Muscle of leg (tissue), 11 donors: ENCODE measurements around the gene DHX15. TPM values are rescaled to one million over a fixed set of nuclear protein-coding genes. Genes with fewer than 3 reads are reported as not detected.

Experiments
- DNase-seq: peaks from one replicate; pipeline ENCODE4 v3.0.0; 2013
- H3K27ac ChIP-seq: one replicate; pipeline ENCODE4 v1.5.1; 2013; ENCODE audit warnings: mild to moderate bottlenecking, low read length, control low read depth
- H3K27me3 ChIP-seq: one replicate; pipeline ENCODE4 v1.6.1; 2013; ENCODE audit warnings: low read length; ENCODE audit not compliant: control insufficient read depth, insufficient read depth
- H3K36me3 ChIP-seq: one replicate; pipeline ENCODE4 v1.6.1; 2013; ENCODE audit warnings: low read length; ENCODE audit not compliant: control insufficient read depth, insufficient read depth
- H3K4me1 ChIP-seq: one replicate; pipeline ENCODE4 v1.6.1; 2013; ENCODE audit warnings: low read length; ENCODE audit not compliant: control insufficient read depth, insufficient read depth
- H3K4me3 ChIP-seq: one replicate; pipeline ENCODE4 v1.5.1; 2013; ENCODE audit warnings: low read length, control low read depth
- H3K9me3 ChIP-seq: replicated peaks from 2 replicates; pipeline ENCODE4 v1.6.1; 2013; ENCODE audit warnings: low read depth, low read length; ENCODE audit not compliant: control insufficient read depth
- WGBS: methylation state at CpG from one replicate; pipeline ENCODE4 v1.1.5; 2013; ENCODE audit warnings: missing lambda C conversion rate; ENCODE audit not compliant: insufficient coverage; 5-methylcytosine and 5-hydroxymethylcytosine counted together
- polyA plus RNA-seq, 8 donors: library from polyadenylated mRNA; unstranded; fragments of 120-200 nt; gene quantifications; one replicate each; pipeline versions ENCODE4 v1.2.1 to v1.2.3, GENCODE V29; 2013; ENCODE audit warnings: inconsistent platforms in 1 of 8, low replicate concordance in 1 of 8; ENCODE audit not compliant: insufficient read length in 8 of 8, insufficient read depth in 1 of 8
- total RNA-seq: library from RNA; stranded (reverse); fragments of 120-200 nt; gene quantifications from one replicate; pipeline ENCODE4 v1.2.4, GENCODE V29; 2013

Gene DHX15
- total and polyA plus RNA-seq, 9 donors = 97.5 to 134 (median 113) TPM

- no peak for DNase-seq
- WGBS = 65% methylated on average over 2 of the region's 3 CpGs
- Histone ChIP-seq H3K4me1 (no peaks in the 10 kb centered on the region), H3K27me3 (no peaks in the 10 kb centered on the region), H3K4me3 (no peak overlapping the region), H3K9me3 (no peaks in the 10 kb centered on the region), H3K36me3 (no peaks in the 10 kb centered on the region), H3K27ac (no peak overlapping the region)
Observed at GRCh38 chr4:24613502-24613901, 29.1 kb upstream of the DHX15 start.

GRCh38 chr4:24611575-24611974 is 27.2 kb upstream of the DHX15 start:
- no peak for DNase-seq
- Histone ChIP-seq H3K4me1 (no peaks in the 10 kb centered on the region), H3K9me3 (no peaks in the 10 kb centered on the region), H3K27me3 (no peaks in the 10 kb centered on the region), H3K27ac (no peak overlapping the region), H3K4me3 (no peak overlapping the region), H3K36me3 (no peaks in the 10 kb centered on the region)
- 83% methylated on average over 8 of the region's 11 CpGs for WGBS

DNA sequence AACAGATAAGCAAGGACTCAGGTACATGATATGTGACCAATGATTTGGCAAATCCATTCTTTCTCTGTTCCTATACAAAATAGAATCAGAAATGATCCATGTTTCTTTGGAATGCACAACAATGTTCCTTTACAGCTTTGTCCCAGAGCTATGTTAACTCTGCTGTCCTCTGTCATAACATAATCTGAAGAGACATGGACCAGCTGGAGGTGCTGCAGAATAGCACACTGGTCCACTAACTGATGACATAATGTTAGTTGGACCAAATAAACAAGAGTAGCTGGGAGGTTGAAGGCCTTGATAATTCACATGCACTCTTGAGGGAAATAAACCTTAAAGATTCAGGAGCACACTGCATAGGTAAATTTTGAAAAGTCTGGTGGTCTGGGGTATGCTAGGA is 23.0 kb upstream of the DHX15 start:
- no peaks in the 10 kb centered on the region for H3K36me3 ChIP-seq
- H3K9me3 ChIP-seq = no peaks in the 10 kb centered on the region
- no peak overlapping the region for H3K27ac ChIP-seq
- peak; percentile 10 for DNase-seq
- no peaks in the 10 kb centered on the region for H3K4me1 ChIP-seq
- no peak overlapping the region for H3K4me3 ChIP-seq
- H3K27me3 ChIP-seq = no peaks in the 10 kb centered on the region

- H3K4me1 ChIP-seq = no peaks in the 10 kb centered on the region
- no peak overlapping the region for H3K27ac ChIP-seq
- DNase-seq = no peak
- H3K4me3 ChIP-seq = no peak overlapping the region
- H3K36me3 ChIP-seq = no peaks in the 10 kb centered on the region
- H3K9me3 ChIP-seq = no peaks in the 10 kb centered on the region
- H3K27me3 ChIP-seq = peaks cover 4% of the 10 kb centered on the region
Observed at GRCh38 chr4:24605216-24605615, 20.9 kb upstream of the DHX15 start.

GRCh38 chr4:24604558-24605214 is 20.3 kb upstream of the DHX15 start:
- Histone ChIP-seq H3K36me3 (no peaks in the 10 kb centered on the region), H3K4me1 (no peaks in the 10 kb centered on the region), H3K27ac (no peak overlapping the region), H3K4me3 (no peak overlapping the region), H3K27me3 (peaks cover 4% of the 10 kb centered on the region), H3K9me3 (no peaks in the 10 kb centered on the region)
- WGBS = no CpG with 5 or more reads among the region's 4 CpGs
- DNase-seq = no peak

GRCh38 chr4:24603343-24603742 is 19.0 kb upstream of the DHX15 start:
- Histone ChIP-seq H3K4me3 (no peak overlapping the region), H3K27me3 (peaks cover 4% of the 10 kb centered on the region), H3K9me3 (no peaks in the 10 kb centered on the region), H3K4me1 (no peaks in the 10 kb centered on the region), H3K36me3 (no peaks in the 10 kb centered on the region), H3K27ac (no peak overlapping the region)
- DNase-seq = peak; percentile 12
- 63% methylated on average over 6 of the region's 6 CpGs for WGBS

DNA sequence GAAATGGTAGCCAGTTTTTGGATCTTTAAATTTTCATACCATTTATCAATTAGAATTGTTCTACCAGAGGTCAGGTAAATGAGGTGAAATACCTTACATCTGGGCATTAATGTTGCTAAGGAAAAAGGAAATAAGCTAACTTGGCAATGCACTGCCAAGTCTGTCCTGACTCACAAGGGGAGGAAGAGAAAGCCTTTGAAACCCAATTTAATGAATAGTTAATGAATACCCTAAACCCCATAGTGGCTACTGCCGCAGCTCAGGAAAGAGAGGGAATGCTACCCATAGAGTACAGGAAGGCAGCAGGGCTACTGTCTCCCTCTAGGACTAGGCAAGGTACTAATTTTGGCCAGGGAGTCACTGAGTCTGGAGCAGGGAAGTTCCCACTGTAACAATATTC is 16.8 kb upstream of the DHX15 start:
- no peaks in the 10 kb centered on the region for H3K36me3 ChIP-seq
- 57% methylated on average over 1 of the region's 1 CpG for WGBS
- no peak overlapping the region for H3K4me3 ChIP-seq
- H3K9me3 ChIP-seq = no peaks in the 10 kb centered on the region
- no peaks in the 10 kb centered on the region for H3K4me1 ChIP-seq
- H3K27me3 ChIP-seq = peaks cover 4% of the 10 kb centered on the region
- no peak for DNase-seq
- no peak overlapping the region for H3K27ac ChIP-seq

DNA sequence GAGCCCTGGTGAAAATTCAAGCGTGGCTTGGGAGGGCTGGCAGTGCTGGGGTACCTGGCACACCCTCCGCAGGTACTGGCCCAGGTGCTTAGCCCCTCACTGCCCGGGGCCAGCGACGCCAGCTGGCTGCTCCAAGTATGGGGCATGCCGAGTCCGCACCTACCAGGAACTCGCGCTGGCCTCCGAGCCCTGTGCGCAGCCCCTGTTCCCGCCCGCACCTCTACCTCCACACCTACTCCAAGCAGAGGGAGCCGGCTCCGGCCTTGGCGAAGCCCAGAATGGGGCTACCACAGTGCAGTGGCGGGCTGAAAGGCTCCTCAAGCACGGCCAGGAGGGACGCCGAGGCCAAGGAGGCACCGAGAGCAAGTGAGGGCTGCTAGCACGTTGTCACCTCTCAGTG is 14.9 kb upstream of the DHX15 start:
- DNase-seq = no peak
- Histone ChIP-seq H3K27ac (no peak overlapping the region), H3K4me1 (no peaks in the 10 kb centered on the region), H3K36me3 (no peaks in the 10 kb centered on the region), H3K9me3 (no peaks in the 10 kb centered on the region), H3K4me3 (no peak overlapping the region), H3K27me3 (peaks cover 4% of the 10 kb centered on the region)
- WGBS = 91% methylated on average over 22 of the region's 22 CpGs

- no peaks in the 10 kb centered on the region for H3K36me3 ChIP-seq
- H3K4me3 ChIP-seq = no peak overlapping the region
- H3K9me3 ChIP-seq = no peaks in the 10 kb centered on the region
- H3K27me3 ChIP-seq = peaks cover 4% of the 10 kb centered on the region
- WGBS = no CpG with 5 or more reads among the region's 8 CpGs
- no peaks in the 10 kb centered on the region for H3K4me1 ChIP-seq
- DNase-seq = no peak
- H3K27ac ChIP-seq = no peak overlapping the region
Observed at GRCh38 chr4:24598025-24598424, 13.7 kb upstream of the DHX15 start.

GRCh38 chr4:24595659-24596058 is 11.3 kb upstream of the DHX15 start:
- Histone ChIP-seq H3K27me3 (no peaks in the 10 kb centered on the region), H3K27ac (no peak overlapping the region), H3K9me3 (no peaks in the 10 kb centered on the region), H3K4me3 (no peak overlapping the region), H3K4me1 (no peaks in the 10 kb centered on the region), H3K36me3 (no peaks in the 10 kb centered on the region)
- no CpG with 5 or more reads among the region's 2 CpGs for WGBS
- no peak for DNase-seq

DNA sequence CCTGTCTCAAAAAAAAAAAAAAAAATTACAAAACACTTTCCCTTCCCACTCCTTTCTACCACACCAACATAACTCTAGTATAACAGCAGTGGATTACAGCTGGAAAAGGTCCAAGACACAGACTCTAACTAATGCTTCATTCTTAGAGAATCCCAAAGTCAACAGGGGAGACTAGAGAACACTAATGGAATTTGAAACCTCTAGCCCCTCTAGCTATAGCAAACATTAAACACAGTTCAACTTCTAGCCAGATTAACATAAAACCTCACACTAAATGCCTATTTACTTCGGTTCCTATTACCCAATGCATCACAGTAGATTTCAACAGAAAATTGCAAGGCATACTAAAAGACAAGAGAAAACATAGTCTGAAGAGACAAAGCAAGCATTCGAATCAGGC is 10.5 kb upstream of the DHX15 start:
- no peak overlapping the region for H3K4me3 ChIP-seq
- H3K27ac ChIP-seq = no peak overlapping the region
- no peaks in the 10 kb centered on the region for H3K36me3 ChIP-seq
- H3K27me3 ChIP-seq = no peaks in the 10 kb centered on the region
- peaks cover 5% of the 10 kb centered on the region for H3K9me3 ChIP-seq
- no peaks in the 10 kb centered on the region for H3K4me1 ChIP-seq
- DNase-seq = no peak
- no CpG with 5 or more reads among the region's 2 CpGs for WGBS
